ENCODE data around the gene HTATSF1.

GRCh38 chrX:136519069-136519468, 21.7 kb downstream of the HTATSF1 start:
- TF ChIP-seq, protein P1, sequence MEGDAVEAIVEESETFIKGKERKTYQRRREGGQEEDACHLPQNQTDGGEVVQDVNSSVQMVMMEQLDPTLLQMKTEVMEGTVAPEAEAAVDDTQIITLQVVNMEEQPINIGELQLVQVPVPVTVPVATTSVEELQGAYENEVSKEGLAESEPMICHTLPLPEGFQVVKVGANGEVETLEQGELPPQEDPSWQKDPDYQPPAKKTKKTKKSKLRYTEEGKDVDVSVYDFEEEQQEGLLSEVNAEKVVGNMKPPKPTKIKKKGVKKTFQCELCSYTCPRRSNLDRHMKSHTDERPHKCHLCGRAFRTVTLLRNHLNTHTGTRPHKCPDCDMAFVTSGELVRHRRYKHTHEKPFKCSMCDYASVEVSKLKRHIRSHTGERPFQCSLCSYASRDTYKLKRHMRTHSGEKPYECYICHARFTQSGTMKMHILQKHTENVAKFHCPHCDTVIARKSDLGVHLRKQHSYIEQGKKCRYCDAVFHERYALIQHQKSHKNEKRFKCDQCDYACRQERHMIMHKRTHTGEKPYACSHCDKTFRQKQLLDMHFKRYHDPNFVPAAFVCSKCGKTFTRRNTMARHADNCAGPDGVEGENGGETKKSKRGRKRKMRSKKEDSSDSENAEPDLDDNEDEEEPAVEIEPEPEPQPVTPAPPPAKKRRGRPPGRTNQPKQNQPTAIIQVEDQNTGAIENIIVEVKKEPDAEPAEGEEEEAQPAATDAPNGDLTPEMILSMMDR (conservative IDR thresholded peaks at IDR 0.05 in 1 of 2, IDR thresholded peaks at IDR 0.05 in 1 of 2; ENCODE audit: low read depth in 1 of 2, low read length in 2 of 2), result no peak
- no peak for TF ChIP-seq EZH2 (IDR thresholded peaks at IDR 0.05; ENCODE audit: low read length, missing control alignments)

Data from fibroblast of lung (primary cell).